IPS-15b (cell line): Measurements from ENCODE around the gene TATDN2.
"Not testable (repeated sequence)": the region's sequence is repeated elsewhere in the genome, so short reads cannot be mapped to it uniquely, and the experiment has no call there.

ENCODE experiments used
- H3K27me3 ChIP-seq: one replicate; pipeline ENCODE4 v1.6.1; 2013; ENCODE audit warnings: low read length; ENCODE audit not compliant: control insufficient read depth, insufficient read depth
- H3K36me3 ChIP-seq: one replicate; pipeline ENCODE4 v1.6.1; 2013; ENCODE audit warnings: low read length; ENCODE audit not compliant: control insufficient read depth, insufficient read depth
- H3K4me1 ChIP-seq: one replicate; pipeline ENCODE4 v1.6.1; 2013; ENCODE audit warnings: mild to moderate bottlenecking, low read length; ENCODE audit not compliant: control insufficient read depth, insufficient read depth
- H3K4me3 ChIP-seq: one replicate; pipeline ENCODE4 v1.5.1; 2013; ENCODE audit warnings: low read depth, low read length
- H3K9ac ChIP-seq: one replicate; pipeline ENCODE4 v1.6.1; 2013; ENCODE audit warnings: low read depth, mild to moderate bottlenecking, low read length
- H3K9me3 ChIP-seq: one replicate; pipeline ENCODE4 v1.6.1; 2013; ENCODE audit warnings: mild to moderate bottlenecking, low read length; ENCODE audit not compliant: control insufficient read depth, insufficient read depth

The TATDN2 gene

DNA sequence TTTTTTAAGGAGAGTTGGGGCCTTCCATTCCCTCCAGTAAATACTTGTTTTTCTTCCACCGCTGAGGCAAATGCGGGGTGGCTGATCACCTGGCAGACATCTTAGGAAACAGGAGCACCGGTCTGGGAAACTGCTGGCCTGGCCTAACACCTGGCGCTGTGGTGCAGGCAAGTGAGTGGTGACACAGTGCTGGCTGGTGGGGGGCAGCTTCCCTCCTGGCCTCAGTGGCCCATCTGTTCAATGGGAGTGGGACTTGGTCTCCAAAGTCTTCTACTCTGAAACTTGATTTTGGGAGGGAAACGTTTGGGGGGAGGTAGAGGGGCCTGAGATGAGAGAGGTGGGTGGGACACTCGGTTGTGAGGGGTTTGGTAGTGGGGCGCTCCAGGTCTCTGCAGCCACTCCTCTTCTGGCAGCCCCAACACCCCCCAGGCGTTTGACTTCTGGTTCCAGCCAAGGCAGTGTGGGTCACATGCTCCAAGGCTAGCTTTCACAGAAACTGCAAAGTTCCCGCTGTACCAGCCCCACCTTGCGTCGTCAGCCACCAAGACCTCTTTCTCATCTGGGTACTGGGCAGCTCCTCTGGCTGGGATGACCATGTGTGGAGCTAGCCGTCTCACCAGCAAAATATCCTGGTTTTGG is 39.8 kb downstream of the TATDN2 start:
- H3K27me3 ChIP-seq: no peaks in the 10 kb centered on the region
- no peaks in the 10 kb centered on the region for H3K9me3 ChIP-seq
- H3K36me3 ChIP-seq: peaks cover 19% of the 10 kb centered on the region
- no peak overlapping the region for H3K4me3 ChIP-seq
- peaks cover 5% of the 10 kb centered on the region for H3K4me1 ChIP-seq
- no peak overlapping the region for H3K9ac ChIP-seq

GRCh38 chr3:10288575-10288960 is 40.3 kb downstream of the TATDN2 start:
- H3K4me1 ChIP-seq: peaks cover 5% of the 10 kb centered on the region
- no peak overlapping the region for H3K9ac ChIP-seq
- peaks cover 18% of the 10 kb centered on the region for H3K36me3 ChIP-seq
- H3K4me3 ChIP-seq: no peak overlapping the region
- H3K27me3 ChIP-seq: no peaks in the 10 kb centered on the region
- no peaks in the 10 kb centered on the region for H3K9me3 ChIP-seq

DNA sequence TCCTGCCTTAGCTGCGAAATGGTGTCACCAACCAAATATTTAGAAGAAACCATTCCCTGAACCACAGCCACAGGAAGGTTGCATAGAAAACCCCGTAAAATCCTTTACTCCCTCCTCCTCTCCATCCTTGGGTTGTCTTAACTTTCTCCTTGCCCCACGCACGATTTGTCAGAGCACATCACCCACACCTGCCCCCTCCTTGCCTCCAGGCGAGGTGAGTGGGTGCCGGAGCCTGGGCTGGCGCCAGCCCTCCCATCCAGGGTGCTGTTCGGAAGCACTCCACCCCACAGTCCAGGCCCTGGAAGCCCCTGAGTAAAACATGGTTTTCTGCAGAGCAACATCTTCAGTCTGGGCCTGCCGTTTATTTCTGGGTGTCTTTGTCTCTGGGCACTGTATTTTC is 40.8 kb downstream of the TATDN2 start:
- Histone ChIP-seq H3K4me3 (no peak overlapping the region), H3K27me3 (no peaks in the 10 kb centered on the region), H3K4me1 (peaks cover 5% of the 10 kb centered on the region), H3K36me3 (peaks cover 18% of the 10 kb centered on the region), H3K9ac (no peak overlapping the region), H3K9me3 (no peaks in the 10 kb centered on the region)

- Histone ChIP-seq H3K9ac (no peak overlapping the region), H3K27me3 (no peaks in the 10 kb centered on the region), H3K36me3 (peaks cover 18% of the 10 kb centered on the region), H3K4me3 (no peak overlapping the region), H3K9me3 (no peaks in the 10 kb centered on the region), H3K4me1 (peaks cover 5% of the 10 kb centered on the region)
Measured at GRCh38 chr3:10289787-10290355, 41.6 kb downstream of the TATDN2 start.

GRCh38 chr3:10290481-10291176 is 42.4 kb downstream of the TATDN2 start:
- Histone ChIP-seq H3K36me3 (peaks cover 18% of the 10 kb centered on the region), H3K27me3 (no peaks in the 10 kb centered on the region), H3K4me1 (peaks cover 5% of the 10 kb centered on the region), H3K9me3 (no peaks in the 10 kb centered on the region), H3K4me3 (no peak overlapping the region), H3K9ac (no peak overlapping the region)

- Histone ChIP-seq H3K9ac (no peak overlapping the region), H3K4me3 (no peak overlapping the region), H3K36me3 (peaks cover 20% of the 10 kb centered on the region), H3K9me3 (no peaks in the 10 kb centered on the region), H3K4me1 (peaks cover 2% of the 10 kb centered on the region), H3K27me3 (no peaks in the 10 kb centered on the region)
Measured at GRCh38 chr3:10291641-10292040, 43.4 kb downstream of the TATDN2 start.

GRCh38 chr3:10292505-10293419 is 44.5 kb downstream of the TATDN2 start, which contains the start of gene GHRL:
TSS of gene GHRL (minus strand) at chr3:10292947. CDS start at chr3:10290180, 2,767 bp downstream.
- Histone ChIP-seq H3K4me3 (no peak within 1 kb of the TSS), H3K27me3 (no peaks in the 10 kb centered on the region), H3K4me1 (no peaks in the 10 kb centered on the region), H3K9ac (no peak within 1 kb of the TSS), H3K9me3 (no peaks in the 10 kb centered on the region), H3K36me3 (peaks cover 20% of the 10 kb centered on the region)

- H3K9me3 ChIP-seq: no peaks in the 10 kb centered on the region
- no peaks in the 10 kb centered on the region for H3K27me3 ChIP-seq
- H3K4me1 ChIP-seq: no peaks in the 10 kb centered on the region
- peaks cover 20% of the 10 kb centered on the region for H3K36me3 ChIP-seq
- H3K9ac ChIP-seq: no peak overlapping the region
- no peak overlapping the region for H3K4me3 ChIP-seq
Measured at GRCh38 chr3:10294030-10294586, 45.8 kb downstream of the TATDN2 start.

GRCh38 chr3:10298064-10298463 is 49.8 kb downstream of the TATDN2 start:
- H3K9ac ChIP-seq, H3K9me3 ChIP-seq, H3K4me1 ChIP-seq, H3K4me3 ChIP-seq, H3K27me3 ChIP-seq: not testable (repeated sequence)
- peaks cover 26% of the 10 kb centered on the region for H3K36me3 ChIP-seq

DNA sequence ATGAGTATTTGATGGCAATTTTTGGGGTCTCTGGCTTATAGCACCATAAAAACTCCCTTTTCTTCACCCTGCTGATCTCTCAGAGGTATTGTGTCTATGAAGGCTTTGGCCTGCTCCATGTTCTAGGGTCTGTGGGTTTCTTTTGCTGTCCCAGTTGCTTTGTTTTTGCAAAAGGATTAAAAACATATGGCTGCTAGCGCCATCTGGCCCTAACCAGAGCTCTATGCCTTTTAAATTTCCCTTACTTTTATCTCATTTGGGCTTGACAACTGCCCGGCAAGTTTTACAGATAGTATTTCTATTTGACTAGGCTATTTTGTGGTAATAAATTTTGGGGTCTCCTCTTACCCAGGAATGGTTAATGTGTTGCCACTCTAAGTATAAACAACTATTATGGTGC is 50.9 kb downstream of the TATDN2 start:
- Histone ChIP-seq H3K9me3 (no peaks in the 10 kb centered on the region), H3K9ac (no peak overlapping the region), H3K4me1 (no peaks in the 10 kb centered on the region), H3K36me3 (peaks cover 37% of the 10 kb centered on the region), H3K4me3 (no peak overlapping the region), H3K27me3 (no peaks in the 10 kb centered on the region)

GRCh38 chr3:10299679-10300078 is 51.4 kb downstream of the TATDN2 start:
- Histone ChIP-seq H3K9ac (no peak overlapping the region), H3K27me3 (no peaks in the 10 kb centered on the region), H3K4me1 (no peaks in the 10 kb centered on the region), H3K9me3 (no peaks in the 10 kb centered on the region), H3K4me3 (no peak overlapping the region), H3K36me3 (peaks cover 42% of the 10 kb centered on the region)
